GM21381 (cell line): ENCODE data around the gene AP2A2.
"Not testable (repeated sequence)": the region's sequence is repeated elsewhere in the genome, so short reads cannot be mapped to it uniquely, and the experiment has no call there.

Experiments used
- ATAC-seq: cut with Tn5 transposase; IDR thresholded peaks from one replicate; pipeline ENCODE4 v1.9.1; 2021; ENCODE audit warnings: mild to moderate bottlenecking, moderate library complexity; ENCODE audit not compliant: unreplicated experiment

The AP2A2 gene

GRCh38 chr11:952406-953385 lies 27.0 kb downstream of the AP2A2 start:
- ATAC-seq = no peak

DNA sequence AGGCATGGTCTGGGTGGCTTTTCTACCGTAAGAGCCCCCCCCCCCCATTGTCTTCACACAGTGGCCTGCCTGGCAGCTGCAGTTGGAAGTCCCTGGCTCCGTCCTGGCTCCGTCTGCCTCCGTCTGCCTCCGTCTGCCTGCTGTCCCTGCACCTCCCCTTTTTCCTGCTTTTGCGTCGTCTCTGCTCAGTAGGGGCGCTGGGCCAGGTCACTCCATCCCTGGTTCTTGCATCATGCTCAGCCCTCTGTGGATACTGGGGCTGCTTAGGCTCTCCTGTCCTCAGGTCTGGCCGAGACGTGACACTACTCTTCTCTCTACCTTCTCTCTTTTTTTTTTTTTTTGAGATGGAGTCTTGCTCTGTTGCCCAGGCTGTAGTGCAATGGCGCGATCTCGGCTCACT lies 27.8 kb downstream of the AP2A2 start:
- ATAC-seq = no peak

GRCh38 chr11:954392-955153 lies 28.9 kb downstream of the AP2A2 start:
- ATAC-seq = no peak

DNA sequence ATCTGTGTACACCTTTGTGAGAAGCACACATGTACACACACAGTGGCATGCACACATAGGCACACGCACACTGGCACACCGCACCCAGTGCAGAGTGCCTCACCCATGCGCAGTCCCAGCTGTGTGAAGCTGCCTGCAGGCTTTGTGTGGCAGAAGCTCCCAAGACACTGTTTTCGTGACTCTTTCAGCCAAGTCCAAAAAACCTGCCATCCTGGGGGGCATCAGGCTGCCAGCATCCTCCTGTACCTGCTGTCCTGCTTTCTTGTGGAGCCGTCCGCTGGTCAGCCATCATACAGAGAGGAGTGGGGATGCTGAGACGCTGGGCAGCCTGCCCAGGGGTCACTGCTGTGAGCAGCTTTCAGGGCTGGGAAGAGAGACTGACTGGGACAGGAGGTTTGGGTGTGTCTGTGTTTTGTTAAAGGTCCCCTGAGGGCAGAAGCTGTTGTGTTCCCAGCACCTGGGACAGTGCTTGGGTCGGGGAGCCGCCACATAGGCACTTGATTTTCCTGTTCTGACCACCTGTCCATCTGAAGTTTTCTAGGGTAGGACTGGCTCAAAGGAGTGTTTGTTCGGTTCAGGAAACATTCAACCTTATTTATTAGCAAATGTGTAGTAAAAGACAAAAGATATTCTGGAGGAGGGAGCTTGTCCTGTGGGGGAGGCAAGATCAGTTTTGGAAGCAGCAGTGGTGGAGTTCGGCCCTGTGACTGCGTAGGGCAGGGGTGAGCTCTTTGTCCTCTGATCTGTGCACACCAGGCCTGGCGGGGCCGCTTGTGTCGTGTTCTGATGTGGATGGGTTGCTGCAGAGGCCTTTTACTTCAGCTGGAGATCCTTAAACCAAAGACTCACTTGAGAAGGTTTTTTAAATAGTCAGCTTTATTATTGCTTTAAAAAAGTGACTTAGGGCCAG lies 29.7 kb downstream of the AP2A2 start:
- no peak for ATAC-seq

DNA sequence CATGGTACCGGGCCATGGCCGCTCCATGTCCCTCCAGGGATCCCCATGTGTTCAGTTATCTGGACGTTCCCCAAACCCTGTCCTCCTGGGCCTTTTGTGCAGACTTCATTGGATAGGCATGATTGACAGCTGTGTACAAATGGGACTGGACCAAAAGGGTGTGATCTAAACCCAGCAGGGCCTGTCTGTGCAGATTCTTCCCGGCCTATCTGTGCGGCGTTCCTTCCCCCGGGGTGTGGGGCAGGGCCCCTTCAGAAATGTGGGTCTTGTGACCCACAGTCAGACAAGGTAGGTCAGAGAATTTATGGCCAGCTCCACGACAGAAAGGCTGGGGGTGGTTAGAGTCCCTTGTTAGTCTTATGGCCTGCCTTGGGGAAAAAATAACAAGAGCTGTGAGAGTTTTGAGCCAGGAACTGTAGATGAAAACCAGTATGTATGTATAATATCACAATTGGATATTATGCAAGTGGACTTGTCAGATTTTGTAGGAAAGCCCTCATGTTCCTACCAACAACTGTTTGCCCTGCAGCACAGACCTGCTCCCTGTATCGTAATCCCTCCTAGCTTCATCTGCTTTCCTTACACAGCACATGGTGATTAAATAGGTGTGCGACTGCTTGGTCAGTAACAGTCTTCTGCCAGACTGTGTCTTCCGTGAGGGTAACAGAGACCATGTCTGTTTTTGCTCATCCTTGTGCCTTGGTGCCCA lies 31.7 kb downstream of the AP2A2 start:
- ATAC-seq = no peak

GRCh38 chr11:958101-958500 lies 32.4 kb downstream of the AP2A2 start:
- ATAC-seq = no peak

- no peak for ATAC-seq
These were observed 33.4 kb downstream of the AP2A2 start for GRCh38 chr11:959027-959426.

- ATAC-seq = no peak
These were observed 33.9 kb downstream of the AP2A2 start for GRCh38 chr11:959608-960007.

DNA sequence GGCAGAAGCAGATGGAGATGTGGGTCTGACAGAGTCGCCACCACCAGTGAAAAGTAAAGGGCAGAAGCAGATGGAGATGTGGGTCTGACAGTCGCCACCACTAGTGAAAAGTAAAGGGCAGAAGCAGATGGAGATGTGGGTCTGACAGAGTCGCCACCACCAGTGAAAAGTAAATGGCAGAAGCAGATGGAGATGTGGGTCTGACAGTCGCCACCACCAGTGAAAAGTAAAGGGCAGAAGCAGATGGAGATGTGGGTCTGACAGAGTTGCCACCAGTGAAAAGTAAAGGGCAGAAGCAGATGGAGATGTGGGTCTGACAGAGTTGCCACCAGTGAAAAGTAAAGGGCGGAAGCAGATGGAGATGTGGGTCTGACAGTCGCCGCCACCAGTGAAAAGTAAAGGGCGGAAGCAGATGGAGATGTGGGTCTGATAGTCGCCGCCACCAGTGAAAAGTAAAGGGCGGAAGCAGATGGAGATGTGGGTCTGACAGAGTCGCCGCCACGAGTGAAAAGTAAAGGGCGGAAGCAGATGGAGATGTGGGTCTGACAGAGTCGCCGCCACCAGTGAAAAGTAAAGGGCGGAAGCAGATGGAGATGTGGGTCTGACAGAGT lies 35.7 kb downstream of the AP2A2 start:
- not testable (repeated sequence) for ATAC-seq

- no peak for ATAC-seq
These were observed 36.3 kb downstream of the AP2A2 start for GRCh38 chr11:961921-962320.

- no peak for ATAC-seq
These were observed 37.0 kb downstream of the AP2A2 start for GRCh38 chr11:962688-963087.

DNA sequence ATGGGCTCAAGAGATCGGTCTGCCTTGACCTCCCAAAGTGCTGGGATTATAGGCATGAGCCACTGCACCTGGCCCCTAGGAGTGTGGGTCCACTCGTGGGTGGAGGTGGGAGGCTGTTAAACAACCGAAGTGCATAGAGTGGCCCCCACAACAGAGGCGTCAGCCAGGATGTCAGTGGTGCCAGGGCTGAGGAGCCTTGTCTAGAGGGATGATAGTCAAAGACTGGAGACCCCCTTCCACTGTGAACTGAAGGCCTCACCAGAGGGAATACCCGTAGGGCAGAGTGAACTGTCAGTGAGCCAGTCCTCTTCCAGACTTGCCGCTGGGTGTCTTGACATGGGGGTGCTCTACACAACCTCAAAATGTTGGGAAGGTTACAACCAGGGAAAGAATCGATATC lies 38.2 kb downstream of the AP2A2 start:
- ATAC-seq = no peak

DNA sequence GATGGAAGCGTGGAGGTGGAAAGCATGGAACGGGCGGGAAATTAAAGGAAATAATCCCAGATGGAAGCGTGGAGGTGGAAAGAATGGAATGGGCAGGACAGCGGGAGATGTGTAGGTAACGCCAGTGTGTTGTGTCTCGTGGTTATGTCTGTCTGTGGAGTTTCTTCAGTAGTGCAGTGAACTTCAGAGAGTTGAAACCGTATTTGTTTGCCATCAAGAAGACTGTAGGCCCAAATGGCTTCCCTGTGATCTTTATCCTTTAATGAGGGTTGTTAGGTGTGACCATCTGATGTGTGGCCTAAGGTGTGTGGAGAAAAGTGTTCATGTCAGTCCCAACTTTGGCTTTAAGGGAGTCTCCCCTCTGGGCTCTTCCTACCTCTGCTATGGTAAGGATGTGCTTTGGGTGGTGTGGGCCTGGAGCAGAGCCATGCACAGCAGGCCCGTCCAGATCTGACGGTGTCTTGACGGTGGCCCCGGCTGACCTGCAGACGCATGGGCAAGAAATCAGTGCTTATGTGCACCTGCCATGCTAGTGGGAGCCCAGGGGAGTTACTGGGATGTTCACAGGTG lies 39.6 kb downstream of the AP2A2 start:
- no peak for ATAC-seq

- no peak for ATAC-seq
These were observed 42.5 kb downstream of the AP2A2 start for GRCh38 chr11:967995-968751.

GRCh38 chr11:968822-969221 lies 43.2 kb downstream of the AP2A2 start:
- ATAC-seq = no peak

GRCh38 chr11:969651-970205 lies 44.1 kb downstream of the AP2A2 start:
- no peak for ATAC-seq

- ATAC-seq = no peak
These were observed 44.7 kb downstream of the AP2A2 start for GRCh38 chr11:970319-970871.

DNA sequence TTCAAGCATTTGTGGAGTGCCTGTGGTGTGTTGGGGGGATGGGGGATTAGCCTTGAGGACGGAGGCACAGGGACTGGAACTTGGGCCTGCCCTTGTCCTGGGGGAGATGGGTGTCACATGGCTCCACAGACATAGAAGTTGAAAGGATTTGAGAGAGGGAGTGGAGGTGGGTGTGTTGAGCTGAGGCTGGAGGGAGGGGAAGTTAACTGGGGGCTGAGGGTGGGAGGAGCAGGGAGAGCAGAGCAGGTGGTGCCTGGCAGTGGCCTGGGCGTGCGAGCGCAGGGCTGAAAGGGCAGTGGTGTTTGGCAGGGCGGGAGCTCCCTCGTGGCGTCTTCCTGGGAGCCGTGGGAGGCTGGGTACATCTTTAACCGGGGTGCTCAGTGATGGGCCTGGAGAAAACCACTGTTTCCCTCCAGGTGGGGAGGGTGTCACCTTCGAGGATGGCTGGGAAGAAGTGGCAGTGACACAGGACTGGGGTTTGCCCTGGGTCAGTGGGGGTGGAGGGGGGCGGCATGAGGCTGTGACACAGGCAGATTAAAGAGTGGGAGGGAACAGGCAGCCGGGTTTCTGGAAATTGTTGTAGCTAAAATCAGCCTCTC lies 45.5 kb downstream of the AP2A2 start:
- no peak for ATAC-seq
